NT2/D1 (cell line): Measurements from ENCODE around the gene NOVA2.

Source experiments
- YY1 ChIP-seq: IDR thresholded peaks from 2 replicates; pipeline ENCODE4 v1.6.1; 2011; ENCODE audit not compliant: insufficient read length, insufficient read depth
- ZNF274 ChIP-seq: IDR thresholded peaks from 2 replicates; pipeline ENCODE4 v1.6.1; 2011; ENCODE audit warnings: mild to moderate bottlenecking, low read depth, low read length

GRCh38 chr19:45990113-45990728 is 16.6 kb upstream of the NOVA2 start:
- TF ChIP-seq YY1 (no peak), ZNF274 (no peak)
